Breast epithelium (tissue), 4 donors: ENCODE measurements around the gene LLGL1. TPM values are rescaled to one million over a fixed set of nuclear protein-coding genes. Genes with fewer than 3 reads are reported as not detected.

ENCODE experiments used
- DNase-seq, 2 donors: peaks; one replicate each; pipeline ENCODE4 v3.0.0-alpha.2; 2019; ENCODE audit warnings: low spot score in 2 of 2
- H3K27ac ChIP-seq, 2 donors: fragments of 200-600 bp; sonication (generic) in 1 of 2; one replicate each; pipeline ENCODE4 v1.5.1; 2016 to 2019; ENCODE audit warnings: mild to moderate bottlenecking in 1 of 2
- H3K27me3 ChIP-seq, 2 donors: fragments of 200-600 bp; sonication (generic) in 1 of 2; one replicate each; pipeline versions ENCODE4 v1.5.1 to v1.6.0; 2017 to 2019; ENCODE audit warnings: control low read depth in 1 of 2, mild to moderate bottlenecking in 1 of 2
- H3K36me3 ChIP-seq: fragments of 200-600 bp; one replicate; pipeline ENCODE4 v1.5.1; 2019
- H3K4me1 ChIP-seq, 2 donors: fragments of 200-600 bp; sonication (generic); one replicate each; pipeline ENCODE4 v1.5.1; 2016 to 2019; ENCODE audit warnings: control low read depth in 1 of 2
- H3K4me3 ChIP-seq, 3 donors: fragments of 200-600 bp; sonication (generic); 1 replicate in 2 of 3; 2 replicates in 1 of 3; pipeline ENCODE4 v1.5.1; 2016 to 2019; ENCODE audit warnings: mild to moderate bottlenecking in 3 of 3, moderate library complexity in 2 of 3
- H3K9me3 ChIP-seq, 2 donors: fragments of 200-600 bp; sonication (generic) in 1 of 2; one replicate each; pipeline ENCODE4 v1.5.1; 2016 to 2019; ENCODE audit warnings: control low read depth in 1 of 2
- POLR2A ChIP-seq: fragments of 450-650 bp; IDR thresholded peaks from one replicate; pipeline ENCODE4 v1.6.1; 2016; ENCODE audit warnings: antibody characterized with exemption, mild to moderate bottlenecking, moderate library complexity
- POLR2AphosphoS5 ChIP-seq, 3 donors: sonication (generic); formaldehyde crosslinking; IDR thresholded peaks; one replicate each; pipeline ENCODE4 v1.6.1; 2017; ENCODE audit warnings: antibody characterized with exemption in 3 of 3
- intact Hi-C: fragments of 100-400 bp; cut with DNase I; formaldehyde crosslinking; loops from one replicate; pipeline ENCODE4 v1.15.1; 2023; ENCODE audit warnings: low total_unique reads
- total RNA-seq, 3 donors: library from RNA; depleted of rRNA; stranded (reverse); fragments of >200 nt; gene quantifications; one replicate each; pipeline ENCODE4 v1.1.0, GENCODE V29; 2016
- TF ChIP-seq, protein P1 (sequence below), 3 donors: fragments of 450-650 bp; IDR thresholded peaks; one replicate each; pipeline ENCODE4 v1.5.1; 2016 to 2017; ENCODE audit warnings: antibody characterized with exemption in 3 of 3, mild to moderate bottlenecking in 3 of 3, moderate library complexity in 3 of 3

Gene LLGL1
- total RNA-seq, 3 donors from 2014 or later = 16.0 to 21.6 (median 18.4) TPM

- TF ChIP-seq POLR2AphosphoS5 (IDR thresholded peaks at IDR 0.05) (no peak), POLR2A (no peak)
- TF ChIP-seq, protein P1, sequence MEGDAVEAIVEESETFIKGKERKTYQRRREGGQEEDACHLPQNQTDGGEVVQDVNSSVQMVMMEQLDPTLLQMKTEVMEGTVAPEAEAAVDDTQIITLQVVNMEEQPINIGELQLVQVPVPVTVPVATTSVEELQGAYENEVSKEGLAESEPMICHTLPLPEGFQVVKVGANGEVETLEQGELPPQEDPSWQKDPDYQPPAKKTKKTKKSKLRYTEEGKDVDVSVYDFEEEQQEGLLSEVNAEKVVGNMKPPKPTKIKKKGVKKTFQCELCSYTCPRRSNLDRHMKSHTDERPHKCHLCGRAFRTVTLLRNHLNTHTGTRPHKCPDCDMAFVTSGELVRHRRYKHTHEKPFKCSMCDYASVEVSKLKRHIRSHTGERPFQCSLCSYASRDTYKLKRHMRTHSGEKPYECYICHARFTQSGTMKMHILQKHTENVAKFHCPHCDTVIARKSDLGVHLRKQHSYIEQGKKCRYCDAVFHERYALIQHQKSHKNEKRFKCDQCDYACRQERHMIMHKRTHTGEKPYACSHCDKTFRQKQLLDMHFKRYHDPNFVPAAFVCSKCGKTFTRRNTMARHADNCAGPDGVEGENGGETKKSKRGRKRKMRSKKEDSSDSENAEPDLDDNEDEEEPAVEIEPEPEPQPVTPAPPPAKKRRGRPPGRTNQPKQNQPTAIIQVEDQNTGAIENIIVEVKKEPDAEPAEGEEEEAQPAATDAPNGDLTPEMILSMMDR (IDR thresholded peaks at IDR 0.05) = no peak
- DNase-seq = peak in 1 of 2 donors; percentile 32
- Histone ChIP-seq H3K4me3 (peak overlapping the region; percentile 77 to 99 (median 95)), H3K9me3 (no peaks in the 10 kb centered on the region), H3K27ac (peak overlapping the region; percentile 77 to 96), H3K27me3 (no peaks in the 10 kb centered on the region), H3K36me3 (no peaks in the 10 kb centered on the region), H3K4me1 (peaks cover 15 to 35% of the 10 kb centered on the region in 2 donors)
- intact Hi-C loops = no loop called here
Observed at GRCh38 chr17:18186627-18186982, 38.8 kb upstream of the LLGL1 start.

- Histone ChIP-seq H3K9me3 (no peaks in the 10 kb centered on the region), H3K36me3 (no peaks in the 10 kb centered on the region), H3K4me1 (peaks cover 12 to 41% of the 10 kb centered on the region in 2 donors), H3K27me3 (no peaks in the 10 kb centered on the region), H3K27ac (peak overlapping the region; percentile 77 to 96), H3K4me3 (peak overlapping the region; percentile 77 to 99 (median 95))
- intact Hi-C loops = no loop called here
- TF ChIP-seq POLR2A = no peak
- no peak for TF ChIP-seq POLR2AphosphoS5 (IDR thresholded peaks at IDR 0.05)
- TF ChIP-seq, protein P1 (IDR thresholded peaks at IDR 0.05) = no peak
- no peak for DNase-seq
Observed at GRCh38 chr17:18187226-18187625, 38.2 kb upstream of the LLGL1 start.

DNA sequence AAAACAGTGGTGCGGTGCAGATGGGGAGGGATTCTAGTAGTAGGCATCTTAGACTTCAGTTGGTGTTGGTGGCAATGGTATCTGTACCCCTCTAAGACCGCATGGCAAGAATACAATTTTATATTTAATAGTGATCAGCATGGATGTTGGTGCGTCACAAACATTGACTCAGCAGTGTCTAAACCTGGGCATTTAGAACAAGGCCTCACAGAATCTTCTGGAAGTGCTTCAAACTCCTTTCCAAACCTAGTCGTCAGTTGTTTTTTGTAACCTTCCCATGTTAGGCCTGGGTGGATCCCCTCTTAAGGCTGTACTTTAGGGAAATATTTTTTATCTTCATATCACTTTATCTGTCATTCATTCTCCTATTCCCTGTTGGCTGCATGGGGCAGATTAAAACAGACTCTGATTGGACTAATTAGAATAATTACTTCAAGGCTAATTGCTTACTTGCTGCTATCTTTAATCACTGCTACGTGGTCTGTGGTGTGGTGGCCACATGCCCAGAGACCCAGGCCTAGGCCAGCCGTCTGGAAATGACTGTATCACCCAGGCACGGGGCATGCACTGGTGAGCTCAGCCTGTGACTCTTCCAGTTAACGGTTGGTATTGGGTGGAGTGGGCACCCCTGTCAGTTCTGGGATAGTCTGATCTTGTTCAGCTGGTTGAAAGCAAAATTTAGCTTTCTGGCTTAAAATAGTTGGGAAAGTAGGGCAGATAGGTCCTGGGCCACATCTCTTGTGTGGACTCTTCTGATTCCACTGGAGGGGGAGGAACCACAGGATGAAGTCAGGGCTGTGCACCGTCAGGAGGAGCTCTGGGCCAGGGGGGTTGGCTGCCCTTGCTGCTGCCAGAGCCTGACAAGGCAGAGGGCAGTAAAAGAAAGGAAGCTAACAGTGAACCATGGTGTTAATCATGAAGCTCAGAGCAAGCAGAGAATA, 37.3 kb upstream of the LLGL1 start:
- H3K9me3 ChIP-seq = no peaks in the 10 kb centered on the region
- H3K36me3 ChIP-seq = no peaks in the 10 kb centered on the region
- H3K4me3 ChIP-seq = peak overlapping the region; percentile 77 to 99 (median 95)
- peaks cover 11 to 43% of the 10 kb centered on the region in 2 donors for H3K4me1 ChIP-seq
- H3K27me3 ChIP-seq = no peaks in the 10 kb centered on the region
- no peak for DNase-seq
- TF ChIP-seq POLR2AphosphoS5 (IDR thresholded peaks at IDR 0.05) (no peak), POLR2A (no peak)
- TF ChIP-seq, protein P1 (IDR thresholded peaks at IDR 0.05) = no peak
- intact Hi-C loops = no loop called here
- H3K27ac ChIP-seq = peak overlapping the region; percentile 31 to 77

DNA sequence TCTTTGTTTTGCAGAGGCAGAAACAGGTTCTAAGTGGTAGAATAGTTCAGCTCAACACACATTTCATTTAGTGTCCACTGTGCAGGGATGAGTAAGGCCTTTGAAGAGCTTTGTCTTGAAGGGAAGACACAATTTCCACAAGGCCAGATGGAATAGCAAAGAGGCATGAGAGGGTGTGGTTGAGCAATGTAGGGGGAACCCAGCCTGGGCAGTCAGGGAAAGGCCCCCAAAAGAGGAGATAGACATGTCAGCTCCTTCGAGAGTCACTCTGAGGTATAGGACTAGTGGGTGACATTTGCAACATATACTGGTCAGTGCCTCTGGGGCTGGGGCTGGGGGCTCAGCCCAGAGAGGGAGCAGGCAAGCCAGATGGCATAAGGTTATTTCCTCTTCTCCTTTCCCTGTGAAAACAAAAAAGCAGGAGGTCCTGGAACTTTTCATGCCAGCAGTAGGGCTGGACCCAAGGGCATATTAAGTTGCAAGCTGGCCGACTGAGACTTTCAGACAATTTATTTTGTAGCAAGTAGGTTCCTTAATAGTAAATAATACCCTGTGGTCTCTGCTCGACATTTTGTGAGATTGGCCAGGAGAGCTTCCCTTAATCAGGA, 34.7 kb upstream of the LLGL1 start:
- H3K27me3 ChIP-seq = no peaks in the 10 kb centered on the region

More for the DNA sequence above, 34.7 kb upstream of the LLGL1 start:
- TF ChIP-seq, protein P1 (IDR thresholded peaks at IDR 0.05) = no peak
- TF ChIP-seq POLR2AphosphoS5 (IDR thresholded peaks at IDR 0.05) (no peak), POLR2A (no peak)
- Histone ChIP-seq H3K4me1 (peaks cover 11 to 42% of the 10 kb centered on the region in 2 donors), H3K27ac (peak overlapping the region; percentile 50 to 76), H3K9me3 (no peaks in the 10 kb centered on the region), H3K36me3 (peaks cover 5% of the 10 kb centered on the region), H3K4me3 (peak overlapping the region in 1 of 3 donors; percentile 43)
- intact Hi-C loops = no loop called here
- DNase-seq = no peak
